LNCAP (cell line): ENCODE results near the gene ATP5PD.

Experiments used
- CTCF ChIP-seq: fragments of 450-650 bp; IDR thresholded peaks from 2 replicates; pipeline ENCODE4 v1.5.1; 2017; ENCODE audit warnings: mild to moderate bottlenecking

The ATP5PD gene

DNA sequence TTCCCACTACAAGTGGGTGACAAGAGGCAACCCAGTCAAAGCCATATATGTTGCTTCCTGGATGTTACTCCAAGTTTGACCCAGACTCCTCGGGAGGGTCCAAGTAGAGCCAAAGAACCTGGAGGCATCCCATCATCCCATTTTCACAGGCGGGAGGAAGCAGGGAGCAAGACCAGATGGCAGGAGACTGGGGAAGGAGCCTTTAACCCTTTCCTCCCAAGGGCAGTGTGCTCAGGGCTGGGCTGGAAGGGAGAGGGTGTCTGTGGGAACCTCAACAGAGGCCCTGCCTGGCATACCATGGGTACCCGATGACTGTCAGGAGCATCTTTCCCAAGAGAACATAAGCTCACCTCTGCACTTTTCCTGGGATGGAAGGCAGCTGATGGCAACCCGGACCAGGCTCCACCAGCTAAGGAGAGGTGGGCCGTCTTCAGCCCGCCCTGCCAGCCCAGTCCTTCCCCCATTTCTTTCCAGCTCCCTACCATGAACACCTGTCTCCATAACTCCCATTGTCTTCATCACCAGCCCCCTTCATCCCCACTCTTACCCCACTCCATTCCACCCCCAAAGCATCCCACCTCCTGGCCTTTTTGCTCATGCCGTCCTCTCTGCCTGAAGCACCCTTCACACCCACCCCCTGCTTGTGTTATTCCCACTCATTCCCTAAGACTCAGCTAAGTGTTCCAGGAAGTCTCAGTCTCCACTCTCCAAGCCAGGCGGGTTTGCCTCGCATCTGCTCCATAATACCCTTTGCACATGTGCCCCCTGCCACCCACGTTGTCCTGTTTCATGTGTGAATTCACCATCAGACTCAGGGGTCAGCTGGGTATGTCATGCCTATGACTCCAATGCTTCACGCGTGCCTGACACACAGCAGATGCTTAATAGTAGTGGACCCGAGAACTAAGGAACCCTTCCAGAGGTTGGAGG is 35.1 kb upstream of the ATP5PD start:
- TF ChIP-seq CTCF = no peak

- no peak for TF ChIP-seq CTCF
Measured at GRCh38 chr17:75079023-75079373, 32.2 kb upstream of the ATP5PD start.

DNA sequence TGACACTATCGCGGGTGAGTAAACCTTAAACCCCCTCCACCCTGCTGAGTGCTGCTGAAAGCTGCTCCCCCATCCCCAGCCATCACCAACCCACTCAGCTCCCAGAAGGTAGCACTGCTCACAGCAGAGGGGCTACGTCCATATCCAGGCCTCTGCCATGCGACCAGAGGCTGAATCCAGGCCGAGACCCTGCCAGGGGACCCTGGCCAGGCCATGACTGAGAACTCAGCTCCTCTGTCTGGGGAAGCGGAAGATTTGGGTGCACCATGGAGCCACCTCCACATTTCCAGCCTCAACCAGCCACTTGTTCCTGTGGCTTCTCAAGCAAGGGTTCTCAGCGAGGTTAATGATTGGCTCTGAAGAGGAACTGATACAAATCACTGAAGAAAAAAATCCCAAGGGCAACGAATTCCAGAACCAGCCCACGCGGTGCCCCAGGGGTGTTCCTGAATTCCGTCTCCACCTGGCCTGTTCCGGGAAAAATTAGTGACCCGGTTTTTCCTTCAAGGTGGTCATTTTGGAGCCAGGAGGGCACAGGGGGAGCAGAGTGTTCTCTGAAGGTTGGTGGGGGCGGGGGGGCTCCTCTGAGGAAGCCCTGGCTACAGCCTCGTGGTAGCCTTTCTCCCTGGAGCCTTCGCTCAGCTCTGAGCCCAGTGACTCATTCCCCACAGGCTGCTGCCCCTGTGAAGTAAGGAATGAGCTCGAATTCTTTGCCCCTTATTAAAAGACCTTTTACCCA is 31.7 kb upstream of the ATP5PD start:
- TF ChIP-seq CTCF = no peak

DNA sequence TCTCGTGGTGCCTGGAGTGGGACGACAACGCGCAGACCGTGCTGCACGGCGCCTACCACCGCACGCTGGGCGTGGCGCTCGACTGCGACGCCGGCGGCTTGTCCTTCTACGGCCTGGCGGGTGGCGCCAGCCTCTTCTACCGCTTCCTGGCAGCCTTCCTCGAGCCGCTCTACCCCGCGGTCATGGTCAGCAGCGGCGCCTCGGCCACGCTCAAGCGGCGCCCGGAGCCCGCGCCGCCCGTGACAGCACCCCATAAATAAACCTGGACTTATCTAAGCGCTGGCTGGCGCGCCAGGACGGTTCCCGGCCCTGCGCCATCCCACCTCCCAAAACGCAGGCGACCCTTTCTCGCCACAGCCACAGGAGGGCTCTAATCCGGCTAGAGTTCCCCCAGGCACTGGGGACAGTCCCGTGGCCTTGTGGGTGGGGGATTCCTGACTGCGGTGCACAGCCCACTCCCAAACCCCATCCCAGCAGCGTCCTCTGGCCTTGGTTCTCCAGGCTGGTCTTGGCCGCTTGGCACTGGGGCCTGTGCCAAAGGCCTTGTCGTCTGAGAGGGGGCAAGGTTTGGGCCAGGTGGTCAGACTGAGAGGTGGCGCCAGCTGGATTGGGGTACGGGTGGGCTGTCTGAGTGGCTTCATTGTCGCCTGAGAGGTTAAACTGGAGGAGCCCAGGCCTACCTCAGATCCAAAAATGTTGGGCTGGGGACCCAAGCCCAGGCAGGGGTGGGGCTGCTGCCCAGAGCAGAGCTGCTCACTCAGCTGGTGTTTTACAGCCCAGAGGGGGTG is 30.9 kb upstream of the ATP5PD start:
- TF ChIP-seq CTCF = no peak

DNA sequence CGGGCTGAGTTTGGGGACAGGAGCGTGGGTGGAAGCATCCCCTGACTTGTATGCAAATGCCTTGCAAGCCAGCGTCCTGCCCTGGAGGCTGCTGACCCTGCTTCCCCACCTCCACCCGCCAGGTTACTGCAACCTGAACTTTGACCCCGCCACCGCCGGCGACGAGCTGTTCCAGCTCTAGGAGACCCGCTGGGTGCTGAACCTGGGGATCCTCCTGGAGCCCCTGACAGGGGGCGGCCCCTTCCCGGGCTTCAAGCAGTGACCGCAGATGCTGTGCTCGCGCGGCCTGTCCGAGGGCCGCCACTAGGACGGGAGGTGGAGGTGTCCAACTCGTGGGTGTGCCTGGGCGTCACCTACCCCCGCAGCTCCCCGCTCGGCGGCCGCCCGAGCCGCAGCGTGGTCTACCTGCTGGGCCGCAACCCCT is 30.3 kb upstream of the ATP5PD start:
- TF ChIP-seq CTCF = no peak

DNA sequence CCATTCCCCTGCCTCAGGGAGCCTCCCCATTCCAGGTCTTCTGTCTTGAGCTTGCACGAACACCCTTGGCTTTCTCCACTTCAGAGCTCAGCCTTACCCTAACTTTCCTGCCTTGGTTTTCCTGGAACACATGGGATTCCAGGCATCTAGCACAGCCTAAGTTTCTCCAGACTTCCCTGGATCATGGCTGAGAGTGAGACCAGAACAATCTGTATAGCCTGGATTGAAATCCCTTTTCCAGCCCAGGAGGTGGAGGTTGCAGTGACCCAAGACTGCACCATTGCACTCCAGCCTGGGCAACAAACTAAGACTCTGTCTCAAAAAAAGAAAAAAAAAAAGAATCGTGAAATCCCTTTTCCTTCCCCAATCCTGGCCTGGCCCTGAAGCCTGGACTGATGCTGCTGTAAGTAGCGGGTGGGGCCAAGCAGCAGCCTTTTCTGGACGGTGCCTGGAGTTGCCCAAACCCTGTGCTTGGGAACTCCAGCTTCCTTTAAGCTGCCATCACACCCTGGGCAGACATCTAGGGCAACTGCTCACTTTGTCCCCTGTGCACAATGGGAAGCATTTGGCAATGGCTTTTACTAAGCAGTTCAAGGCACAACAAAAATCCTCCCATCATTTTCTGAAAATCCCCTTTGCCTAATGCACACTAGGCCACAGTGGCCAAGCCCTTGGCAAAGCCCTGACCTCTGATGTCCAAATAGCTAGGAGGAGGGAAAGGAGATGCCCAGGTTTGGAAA is 29.0 kb upstream of the ATP5PD start:
- TF ChIP-seq CTCF = no peak

DNA sequence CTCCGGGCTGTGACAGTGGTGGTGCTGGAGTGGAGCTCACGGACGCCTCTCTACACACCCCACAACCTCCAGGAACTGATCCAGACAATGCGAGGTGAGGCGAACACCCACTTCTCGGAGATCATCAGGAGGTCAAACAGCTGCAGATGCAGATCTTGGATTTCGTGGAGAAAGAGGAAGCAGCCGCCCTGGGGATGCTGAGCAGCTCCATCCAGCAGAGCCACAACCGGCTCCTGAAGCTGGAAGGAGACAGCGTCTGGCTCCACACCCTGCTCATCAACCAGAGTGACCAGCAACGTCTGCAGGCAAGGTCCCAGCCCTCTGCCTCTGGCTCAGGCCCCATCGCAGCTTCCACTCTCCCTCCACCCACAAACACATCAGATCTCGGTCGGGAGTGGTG is 27.8 kb upstream of the ATP5PD start:
- TF ChIP-seq CTCF = no peak
